ENCODE measurements around the gene C17orf114.

- TF ChIP-seq YY1 (IDR thresholded peaks at IDR 0.05; ENCODE audit: insufficient read depth, insufficient read length) (no peak), ZNF274 (IDR thresholded peaks at IDR 0.05; ENCODE audit: low read depth, low read length) (no peak)
Measured at GRCh38 chr17:4836221-4836620, 34.1 kb upstream of the C17orf114 start.

Data from NT2/D1 (cell line).